HepG2 (cell line): ENCODE measurements around the gene PIGA. TPM values are rescaled to one million over a fixed set of nuclear protein-coding genes. Genes with fewer than 3 reads are reported as not detected.
A peak's percentile ranks its signal among the peaks of the same experiment; 100 is the strongest.

Experiments used
- AGO2 ChIP-seq: fragments of 200-400 bp; formaldehyde crosslinking; optimal IDR thresholded peaks from 2 replicates; pipeline ENCODE3; 2017; ENCODE audit warnings: mild to moderate bottlenecking, low read depth, low read length, moderate library complexity
- ATF1 ChIP-seq: IDR thresholded peaks from 2 replicates; pipeline ENCODE4 v1.6.1; 2016; ENCODE audit warnings: mild to moderate bottlenecking, control low read depth
- ATF7-NPFF ChIP-seq: sonication (generic); formaldehyde crosslinking; IDR thresholded peaks from 2 replicates; pipeline ENCODE4 v1.8.1; 2023; ENCODE audit warnings: mild to moderate bottlenecking, low read depth, missing genetic modification reagents, moderate library complexity
- ELF3 ChIP-seq: IDR thresholded peaks from 2 replicates; pipeline ENCODE4 v1.6.1; 2016; ENCODE audit warnings: missing genetic modification reagents, missing compliant biosample characterization
- GMEB1 ChIP-seq: sonication (generic); formaldehyde crosslinking; IDR thresholded peaks from 2 replicates; pipeline ENCODE4 v1.5.1; 2020; ENCODE audit warnings: missing genetic modification reagents, mild to moderate bottlenecking, borderline replicate concordance
- MTA1 ChIP-seq: sonication (generic); formaldehyde crosslinking; IDR thresholded peaks from 2 replicates; pipeline ENCODE4 v1.4.0; 2020; ENCODE audit warnings: missing genetic modification reagents, mild to moderate bottlenecking, borderline replicate concordance
- NFKB2 ChIP-seq: sonication (generic); formaldehyde crosslinking; IDR thresholded peaks from 2 replicates; pipeline ENCODE4 v1.4.0; 2020; ENCODE audit warnings: missing genetic modification reagents, borderline replicate concordance
- NRL ChIP-seq: sonication (generic); formaldehyde crosslinking; IDR thresholded peaks from 2 replicates; pipeline ENCODE4 v1.5.0; 2020; ENCODE audit warnings: missing genetic modification reagents, mild to moderate bottlenecking, moderate library complexity, borderline replicate concordance
- PHF20 ChIP-seq: sonication (generic); formaldehyde crosslinking; IDR thresholded peaks from 2 replicates; pipeline ENCODE4 v1.5.0; 2020; ENCODE audit warnings: mild to moderate bottlenecking, missing genetic modification reagents
- PHF8 ChIP-seq: sonication (generic); formaldehyde crosslinking; IDR thresholded peaks from 2 replicates; pipeline ENCODE4 v1.5.0; 2020; ENCODE audit warnings: missing genetic modification reagents
- POLR2AphosphoS5 ChIP-seq: IDR thresholded peaks from 2 replicates; pipeline ENCODE4 v1.6.1; 2012; ENCODE audit warnings: low read depth, low read length
- RFX1 ChIP-seq: fragments of 450-650 bp; IDR thresholded peaks from 2 replicates; pipeline ENCODE4 v1.6.1; 2017
- RFX5 ChIP-seq: IDR thresholded peaks from 2 replicates; pipeline ENCODE4 v1.6.1; 2011; ENCODE audit warnings: low read depth, low read length, improper control_type of control experiment
- SALL1 ChIP-seq: sonication (generic); formaldehyde crosslinking; IDR thresholded peaks from 2 replicates; pipeline ENCODE4 v1.8.0; 2022; ENCODE audit warnings: mild to moderate bottlenecking, missing genetic modification reagents
- SAP130 ChIP-seq: IDR thresholded peaks from 2 replicates; pipeline ENCODE4 v1.6.1; 2016; ENCODE audit warnings: low read depth
- TBX2 ChIP-seq: sonication (generic); formaldehyde crosslinking; IDR thresholded peaks from 2 replicates; pipeline ENCODE4 v1.5.0; 2020; ENCODE audit warnings: missing genetic modification reagents, mild to moderate bottlenecking, borderline replicate concordance
- THAP11 ChIP-seq: IDR thresholded peaks from 2 replicates; pipeline ENCODE4 v1.6.1; 2016; ENCODE audit warnings: missing biosample characterization, missing genetic modification reagents
- YEATS2 ChIP-seq: sonication (generic); formaldehyde crosslinking; IDR thresholded peaks from 2 replicates; pipeline ENCODE4 v1.4.0; 2020; ENCODE audit warnings: missing genetic modification reagents, borderline replicate concordance
- ZNF33B ChIP-seq: sonication (generic); formaldehyde crosslinking; IDR thresholded peaks from 2 replicates; pipeline ENCODE4 v1.5.1; 2020; ENCODE audit warnings: mild to moderate bottlenecking, missing genetic modification reagents
- polyA plus RNA-seq, 8 experiments: library from polyadenylated mRNA; depleted of rRNA in 3 of 8; stranded (reverse) in 7 of 8; unstranded in 1 of 8; fragments of >200 nt; fragmentation: Illumina TruSeq in 4 of 8; extraction: Trizol in 4 of 8; gene quantifications; 2 replicates each; pipeline versions ENCODE4 v1.2.1 to v1.2.3, GENCODE V29; 2011 to 2016; ENCODE audit warnings: low read depth in 4 of 8, missing spikeins in 1 of 8, mixed read lengths in 1 of 8; ENCODE audit not compliant: insufficient read depth in 1 of 8
- total RNA-seq, 5 experiments: library from RNA; depleted of rRNA; stranded (reverse); fragments of >200 nt; fragmentation: Illumina TruSeq; extraction: Trizol; gene quantifications; 2 replicates each; pipeline ENCODE4 v1.2.3, GENCODE V29; 2016; ENCODE audit warnings: low read depth in 1 of 5
- TF ChIP-seq, protein P1 (sequence below): sonication (generic); formaldehyde crosslinking; IDR thresholded peaks from 2 replicates; pipeline ENCODE4 v1.5.0; 2020; ENCODE audit warnings: mild to moderate bottlenecking, missing genetic modification reagents, borderline replicate concordance
- TF ChIP-seq, protein P2 (sequence below): sonication (generic); formaldehyde crosslinking; conservative IDR thresholded peaks from 2 replicates; pipeline ENCODE4 v1.8.0; 2022; ENCODE audit warnings: mild to moderate bottlenecking, moderate library complexity, missing genetic modification reagents

The PIGA gene
- total and polyA plus RNA-seq, 2 of the 13 experiments (the other 11 are each of a cell fraction or from before 2014, with no cell fraction given) = 6.0 to 13.0 TPM

GRCh38 chrX:15335135-15336022 is at the start of gene PIGA (continued):
- peak; percentile 30; the same call in 1 of the 2 replicates for TF ChIP-seq ELF3 (CRISPR knock-in tag)
- peak; percentile 25; the same call in 1 of the 2 replicates for TF ChIP-seq NFKB2 (CRISPR knock-in tag)
- TF ChIP-seq SALL1 = peak; percentile 46
- 0 out of 2 replicates have a peak, but pooled peaks have one; percentile 66 for TF ChIP-seq ZNF33B (CRISPR knock-in tag)
- TF ChIP-seq, protein P1, sequence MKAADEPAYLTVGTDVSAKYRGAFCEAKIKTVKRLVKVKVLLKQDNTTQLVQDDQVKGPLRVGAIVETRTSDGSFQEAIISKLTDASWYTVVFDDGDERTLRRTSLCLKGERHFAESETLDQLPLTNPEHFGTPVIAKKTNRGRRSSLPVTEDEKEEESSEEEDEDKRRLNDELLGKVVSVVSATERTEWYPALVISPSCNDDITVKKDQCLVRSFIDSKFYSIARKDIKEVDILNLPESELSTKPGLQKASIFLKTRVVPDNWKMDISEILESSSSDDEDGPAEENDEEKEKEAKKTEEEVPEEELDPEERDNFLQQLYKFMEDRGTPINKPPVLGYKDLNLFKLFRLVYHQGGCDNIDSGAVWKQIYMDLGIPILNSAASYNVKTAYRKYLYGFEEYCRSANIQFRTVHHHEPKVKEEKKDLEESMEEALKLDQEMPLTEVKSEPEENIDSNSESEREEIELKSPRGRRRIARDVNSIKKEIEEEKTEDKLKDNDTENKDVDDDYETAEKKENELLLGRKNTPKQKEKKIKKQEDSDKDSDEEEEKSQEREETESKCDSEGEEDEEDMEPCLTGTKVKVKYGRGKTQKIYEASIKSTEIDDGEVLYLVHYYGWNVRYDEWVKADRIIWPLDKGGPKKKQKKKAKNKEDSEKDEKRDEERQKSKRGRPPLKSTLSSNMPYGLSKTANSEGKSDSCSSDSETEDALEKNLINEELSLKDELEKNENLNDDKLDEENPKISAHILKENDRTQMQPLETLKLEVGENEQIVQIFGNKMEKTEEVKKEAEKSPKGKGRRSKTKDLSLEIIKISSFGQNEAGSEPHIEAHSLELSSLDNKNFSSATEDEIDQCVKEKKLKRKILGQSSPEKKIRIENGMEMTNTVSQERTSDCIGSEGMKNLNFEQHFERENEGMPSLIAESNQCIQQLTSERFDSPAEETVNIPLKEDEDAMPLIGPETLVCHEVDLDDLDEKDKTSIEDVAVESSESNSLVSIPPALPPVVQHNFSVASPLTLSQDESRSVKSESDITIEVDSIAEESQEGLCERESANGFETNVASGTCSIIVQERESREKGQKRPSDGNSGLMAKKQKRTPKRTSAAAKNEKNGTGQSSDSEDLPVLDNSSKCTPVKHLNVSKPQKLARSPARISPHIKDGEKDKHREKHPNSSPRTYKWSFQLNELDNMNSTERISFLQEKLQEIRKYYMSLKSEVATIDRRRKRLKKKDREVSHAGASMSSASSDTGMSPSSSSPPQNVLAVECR (CRISPR knock-in tag) = peak; percentile 93
- peak; percentile 41; the same call in 1 of the 2 replicates for TF ChIP-seq RFX5
- TF ChIP-seq, protein P2, sequence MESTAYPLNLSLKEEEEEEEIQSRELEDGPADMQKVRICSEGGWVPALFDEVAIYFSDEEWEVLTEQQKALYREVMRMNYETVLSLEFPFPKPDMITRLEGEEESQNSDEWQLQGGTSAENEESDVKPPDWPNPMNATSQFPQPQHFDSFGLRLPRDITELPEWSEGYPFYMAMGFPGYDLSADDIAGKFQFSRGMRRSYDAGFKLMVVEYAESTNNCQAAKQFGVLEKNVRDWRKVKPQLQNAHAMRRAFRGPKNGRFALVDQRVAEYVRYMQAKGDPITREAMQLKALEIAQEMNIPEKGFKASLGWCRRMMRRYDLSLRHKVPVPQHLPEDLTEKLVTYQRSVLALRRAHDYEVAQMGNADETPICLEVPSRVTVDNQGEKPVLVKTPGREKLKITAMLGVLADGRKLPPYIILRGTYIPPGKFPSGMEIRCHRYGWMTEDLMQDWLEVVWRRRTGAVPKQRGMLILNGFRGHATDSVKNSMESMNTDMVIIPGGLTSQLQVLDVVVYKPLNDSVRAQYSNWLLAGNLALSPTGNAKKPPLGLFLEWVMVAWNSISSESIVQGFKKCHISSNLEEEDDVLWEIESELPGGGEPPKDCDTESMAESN = 0 out of 2 replicates have a peak, but pooled peaks have one; percentile 51
- 0 out of 2 replicates have a peak, but pooled peaks have one; percentile 32 for TF ChIP-seq ATF7-NPFF (CRISPR knock-in tag)
- peak; percentile 75 for TF ChIP-seq PHF20
- TF ChIP-seq NRL = peak; percentile 53; the same call in 1 of the 2 replicates
- peak; percentile 93 for TF ChIP-seq GMEB1
- peak; percentile 85 for TF ChIP-seq ATF1 (CRISPR knock-in tag)
- TF ChIP-seq AGO2 = peak; percentile 33
- TF ChIP-seq THAP11 (CRISPR knock-in tag) = peak; percentile 73
- peak; percentile 71; the same call in 1 of the 2 replicates for TF ChIP-seq RFX1
- peak; percentile 76 for TF ChIP-seq POLR2AphosphoS5
- peak; percentile 75; the same call in 1 of the 2 replicates for TF ChIP-seq YEATS2
- peak; percentile 77 for TF ChIP-seq PHF8 (CRISPR knock-in tag)
- TF ChIP-seq MTA1 (CRISPR knock-in tag) = peak; percentile 56; the same call in 1 of the 2 replicates
- peak; percentile 43; the same call in 1 of the 2 replicates for TF ChIP-seq TBX2 (CRISPR knock-in tag)
- TF ChIP-seq SAP130 (CRISPR knock-in tag) = peak; percentile 92
